ENCODE results near the gene CEND1.

GRCh38 chr11:767238-767637, 22.7 kb downstream of the CEND1 start:
- TF ChIP-seq CTCF (IDR thresholded peaks at IDR 0.05; ENCODE audit: borderline replicate concordance, extremely low read depth, low read length, poor library complexity, severe bottlenecking) (no peak), EZH2 (IDR thresholded peaks at IDR 0.05; ENCODE audit: borderline replicate concordance, low read depth, low read length, severe bottlenecking) (no peak)

Data from DND-41 (cell line).